ENCODE results near the gene EFCAB6.

- TF ChIP-seq POLR2A (IDR thresholded peaks at IDR 0.05) (no peak), CTCF (IDR thresholded peaks at IDR 0.05) (no peak)
Measured at GRCh38 chr22:43485502-43486089, 326.5 kb downstream of the EFCAB6 start.

All from right lobe of liver (tissue), 4 donors.